ENCODE data around the gene SLC48A1. TPM values are rescaled to one million over a fixed set of nuclear protein-coding genes. Genes with fewer than 3 reads are reported as not detected.

SLC48A1 gene
- total RNA-seq, 1 experiment from 2014 or later, result 19.4 TPM

- POLR2A ChIA-PET, result interaction anchor here (0.9 kb wide), 1 partner anchor 11 kb away, joined by 3 read pairs; no protein-coding TSS in a partner anchor
- intact Hi-C loops (cut with micrococcal nuclease), result no loop called here
- Mint-ChIP-seq H3K4me3 (ENCODE audit: unreplicated experiment) (no peak overlapping the region), H3K4me1 (ENCODE audit: insufficient read depth, unreplicated experiment) (peaks cover 26% of the 10 kb centered on the region), H3K27me3 (ENCODE audit: insufficient read depth, unreplicated experiment) (no peaks in the 10 kb centered on the region), H3K27ac (ENCODE audit: low read depth, unreplicated experiment) (no peak overlapping the region), H3K9me3 (ENCODE audit: unreplicated experiment) (no peaks in the 10 kb centered on the region), H3K36me3 (ENCODE audit: insufficient read depth, unreplicated experiment) (no peaks in the 10 kb centered on the region)
- DNase-seq (ENCODE audit: unreplicated experiment), result no peak
- no TSS peak for BruUV-seq (replicated peaks)
- no peak for TF ChIP-seq CTCF (IDR thresholded peaks at IDR 0.05; ENCODE audit: unreplicated experiment)
- CTCF ChIA-PET, result interaction anchor here (0.6 to 11.6 kb wide), 13 partner anchors 10 to 231 kb away, joined by 3 to 173 read pairs (median 4); no protein-coding TSS in a partner anchor
Observed at GRCh38 chr12:47733142-47733541, 39.9 kb upstream of the SLC48A1 start.

- Mint-ChIP-seq H3K9me3 (ENCODE audit: unreplicated experiment) (no peaks in the 10 kb centered on the region), H3K27me3 (ENCODE audit: insufficient read depth, unreplicated experiment) (no peaks in the 10 kb centered on the region), H3K36me3 (ENCODE audit: insufficient read depth, unreplicated experiment) (no peaks in the 10 kb centered on the region), H3K4me3 (ENCODE audit: unreplicated experiment) (no peak overlapping the region), H3K27ac (ENCODE audit: low read depth, unreplicated experiment) (no peak overlapping the region), H3K4me1 (ENCODE audit: insufficient read depth, unreplicated experiment) (peaks cover 17% of the 10 kb centered on the region)
- no peak for DNase-seq (ENCODE audit: unreplicated experiment)
- BruUV-seq (replicated peaks), result no TSS peak
- no peak for TF ChIP-seq CTCF (IDR thresholded peaks at IDR 0.05; ENCODE audit: unreplicated experiment)
- POLR2A ChIA-PET, result no interaction called here
- CTCF ChIA-PET, result interaction anchor here (2.0 to 4.4 kb wide), 4 partner anchors 20 to 103 kb away, joined by 6 to 25 read pairs (median 16); no protein-coding TSS in a partner anchor
- intact Hi-C loops (cut with micrococcal nuclease), result no loop called here
Observed at GRCh38 chr12:47734725-47735480, 38.1 kb upstream of the SLC48A1 start.

GRCh38 chr12:47735649-47736048, 37.4 kb upstream of the SLC48A1 start:
- TF ChIP-seq CTCF (IDR thresholded peaks at IDR 0.05; ENCODE audit: unreplicated experiment), result no peak
- Mint-ChIP-seq H3K36me3 (ENCODE audit: insufficient read depth, unreplicated experiment) (no peaks in the 10 kb centered on the region), H3K27ac (ENCODE audit: low read depth, unreplicated experiment) (no peak overlapping the region), H3K9me3 (ENCODE audit: unreplicated experiment) (no peaks in the 10 kb centered on the region), H3K4me3 (ENCODE audit: unreplicated experiment) (no peak overlapping the region), H3K4me1 (ENCODE audit: insufficient read depth, unreplicated experiment) (peaks cover 10% of the 10 kb centered on the region), H3K27me3 (ENCODE audit: insufficient read depth, unreplicated experiment) (no peaks in the 10 kb centered on the region)
- CTCF ChIA-PET, result interaction anchor here (2.0 to 4.4 kb wide), 4 partner anchors 9 to 102 kb away, joined by 5 to 25 read pairs (median 16); no protein-coding TSS in a partner anchor
- DNase-seq (ENCODE audit: unreplicated experiment), result no peak
- no TSS peak for BruUV-seq (replicated peaks)
- intact Hi-C loops (cut with micrococcal nuclease), result no loop called here
- POLR2A ChIA-PET, result no interaction called here

- no TSS peak for BruUV-seq (replicated peaks)
- POLR2A ChIA-PET, result no interaction called here
- TF ChIP-seq CTCF (IDR thresholded peaks at IDR 0.05; ENCODE audit: unreplicated experiment), result no peak
- peaks cover 11% of the 10 kb centered on the region for H3K4me1 Mint-ChIP-seq (ENCODE audit: insufficient read depth, unreplicated experiment)
- no peaks in the 10 kb centered on the region for H3K36me3 Mint-ChIP-seq (ENCODE audit: insufficient read depth, unreplicated experiment)
- no peak overlapping the region for H3K4me3 Mint-ChIP-seq (ENCODE audit: unreplicated experiment)
- no peaks in the 10 kb centered on the region for H3K27me3 Mint-ChIP-seq (ENCODE audit: insufficient read depth, unreplicated experiment)
- no peaks in the 10 kb centered on the region for H3K9me3 Mint-ChIP-seq (ENCODE audit: unreplicated experiment)
- no peak overlapping the region for H3K27ac Mint-ChIP-seq (ENCODE audit: low read depth, unreplicated experiment)
- intact Hi-C loops (cut with micrococcal nuclease), result no loop called here
- CTCF ChIA-PET, result interaction anchor here (0.6 to 4.4 kb wide), 11 partner anchors 8 to 102 kb away, joined by 3 to 25 read pairs (median 4); no protein-coding TSS in a partner anchor
- no peak for DNase-seq (ENCODE audit: unreplicated experiment)
Observed at GRCh38 chr12:47736216-47736615, 36.8 kb upstream of the SLC48A1 start.
